HG03097 (cell line): ENCODE data around the gene FCHSD1.

Experiments used
- ATAC-seq: cut with Tn5 transposase; IDR thresholded peaks from one replicate; pipeline ENCODE4 v1.9.1; 2021; ENCODE audit not compliant: unreplicated experiment, low FRiP score

FCHSD1 gene

DNA sequence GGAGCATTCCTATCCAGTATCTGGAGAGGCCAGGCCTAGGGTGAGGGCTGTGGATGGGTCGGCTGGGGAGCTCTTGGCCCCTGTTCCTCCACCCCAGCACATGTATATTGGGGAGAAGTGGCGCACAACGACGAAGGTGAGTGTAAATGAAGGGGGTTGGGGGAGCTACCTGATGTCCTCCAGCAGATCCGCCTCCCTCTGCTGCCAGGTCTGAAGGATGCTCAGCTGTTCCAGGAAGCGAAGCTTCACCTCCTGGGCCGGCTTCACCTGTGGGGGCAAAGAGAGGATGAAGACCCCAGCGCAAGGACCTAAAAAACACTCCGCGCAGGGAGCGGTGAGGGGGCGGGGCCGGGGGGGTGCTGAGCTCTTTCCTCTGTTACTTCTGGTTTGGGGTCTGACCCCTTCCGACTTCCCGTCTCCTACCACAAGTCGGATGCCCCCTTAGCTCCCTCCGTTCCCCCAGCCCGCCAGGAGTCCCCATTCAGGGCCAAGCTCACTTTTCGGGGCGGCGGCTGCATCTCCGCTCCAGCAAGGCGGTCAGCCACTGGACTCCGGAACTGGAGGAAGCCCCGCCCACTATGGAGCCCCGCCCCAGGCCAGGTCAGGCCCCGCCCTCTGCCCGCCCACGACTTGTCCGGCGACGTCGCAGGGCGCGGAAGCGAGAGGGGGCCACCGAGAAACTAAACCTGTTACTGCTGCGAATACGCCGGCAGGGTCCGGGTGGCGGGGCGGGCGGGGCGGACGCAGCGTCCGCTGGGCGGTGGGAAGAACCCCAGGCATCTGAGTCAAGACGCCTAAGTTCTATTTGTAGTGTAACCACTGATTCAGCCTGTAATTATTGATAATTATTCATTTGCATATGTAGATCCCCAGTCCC is at the start of gene FCHSD1:
Gene FCHSD1 (minus strand): TSS at position 568 of the 877 bp plus-strand sequence. CDS start 50 bp downstream, at position 518.
- peak; percentile 90 for ATAC-seq

DNA sequence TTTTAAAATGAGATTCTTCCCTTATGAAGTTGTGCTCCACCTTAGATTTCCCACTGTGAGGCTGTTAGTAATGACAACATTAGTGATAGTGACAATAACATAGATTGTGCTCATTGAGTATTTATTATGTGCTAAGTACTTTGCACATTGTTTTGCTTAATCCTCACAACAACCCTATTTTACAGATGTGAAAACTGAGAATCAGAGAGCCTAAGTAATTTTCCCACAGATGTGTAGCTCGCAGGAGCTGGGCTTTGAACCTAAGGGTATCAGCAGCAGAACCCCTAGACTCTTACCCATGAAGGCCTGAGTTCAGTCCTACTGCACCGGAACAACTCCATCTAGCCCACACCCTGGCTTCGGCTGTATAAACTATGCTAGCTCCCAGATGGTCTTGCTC is 46.4 kb upstream of the FCHSD1 start:
- no peak for ATAC-seq

DNA sequence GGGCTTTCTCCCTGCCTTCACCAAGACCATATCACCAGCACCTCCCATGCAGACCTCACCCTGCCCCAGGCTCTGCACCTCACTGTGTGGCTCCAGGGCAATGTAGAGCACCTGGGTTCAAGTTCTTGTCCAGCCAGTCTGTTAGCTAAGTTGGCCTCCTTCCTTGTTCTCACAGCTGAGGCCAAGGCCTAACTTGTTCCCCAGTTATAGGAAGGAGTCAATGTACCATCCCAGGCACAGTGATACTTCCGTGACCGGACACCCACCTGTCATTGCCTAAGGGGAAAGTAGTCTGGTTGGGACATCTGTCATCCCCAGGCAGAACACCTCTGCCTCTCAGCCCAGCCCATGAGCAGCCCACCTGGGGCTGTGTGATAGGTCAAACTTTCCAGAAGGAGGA is 45.2 kb upstream of the FCHSD1 start:
- no peak for ATAC-seq

DNA sequence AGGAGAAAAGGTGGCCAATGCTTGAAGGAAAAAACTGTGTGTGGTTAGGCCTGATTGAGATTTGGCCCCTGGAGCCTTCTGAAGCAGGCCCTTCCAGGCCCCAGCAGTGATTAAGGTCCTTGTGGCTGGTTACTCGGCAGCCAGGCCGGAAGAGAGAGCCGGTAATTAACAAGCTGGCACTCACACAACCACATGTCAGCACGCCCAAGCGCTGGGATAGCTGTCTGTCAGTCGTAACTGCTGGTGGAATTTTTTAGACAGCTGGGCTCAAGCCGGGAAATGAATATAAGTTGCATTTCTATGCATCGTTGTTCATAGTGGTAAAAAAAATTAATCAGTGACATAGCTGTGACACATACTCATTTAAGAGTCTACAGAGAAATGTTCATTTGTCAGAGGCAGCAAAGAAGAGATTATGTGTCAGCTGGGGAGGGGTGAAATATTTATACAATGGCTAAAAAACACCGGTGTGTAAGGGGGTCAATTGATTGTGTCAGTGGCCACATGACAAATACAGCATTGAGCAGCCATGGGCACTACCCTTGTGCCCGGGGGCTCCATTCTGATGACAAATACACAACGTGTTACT is 44.5 kb upstream of the FCHSD1 start:
- ATAC-seq: no peak

DNA sequence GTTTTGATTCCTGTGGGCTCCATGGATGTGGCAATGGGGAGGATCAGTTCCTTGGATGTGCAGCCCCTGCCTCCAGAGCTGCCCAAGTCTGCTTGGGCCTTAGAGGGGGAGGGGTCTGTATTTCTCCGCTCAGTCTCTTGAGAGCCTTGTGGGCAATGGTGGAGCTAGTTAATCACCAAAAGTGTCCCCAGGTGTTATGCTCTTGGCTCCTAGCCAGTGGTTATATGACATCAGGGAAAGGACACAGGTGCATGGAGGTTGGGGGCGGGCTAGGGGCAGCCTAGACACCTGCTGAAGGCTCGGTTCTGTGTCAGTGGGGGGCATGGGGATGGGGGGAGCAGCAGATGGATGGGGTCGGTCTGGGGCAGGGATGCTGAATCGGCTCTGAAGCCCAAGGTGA is 43.3 kb upstream of the FCHSD1 start:
- ATAC-seq: no peak

DNA sequence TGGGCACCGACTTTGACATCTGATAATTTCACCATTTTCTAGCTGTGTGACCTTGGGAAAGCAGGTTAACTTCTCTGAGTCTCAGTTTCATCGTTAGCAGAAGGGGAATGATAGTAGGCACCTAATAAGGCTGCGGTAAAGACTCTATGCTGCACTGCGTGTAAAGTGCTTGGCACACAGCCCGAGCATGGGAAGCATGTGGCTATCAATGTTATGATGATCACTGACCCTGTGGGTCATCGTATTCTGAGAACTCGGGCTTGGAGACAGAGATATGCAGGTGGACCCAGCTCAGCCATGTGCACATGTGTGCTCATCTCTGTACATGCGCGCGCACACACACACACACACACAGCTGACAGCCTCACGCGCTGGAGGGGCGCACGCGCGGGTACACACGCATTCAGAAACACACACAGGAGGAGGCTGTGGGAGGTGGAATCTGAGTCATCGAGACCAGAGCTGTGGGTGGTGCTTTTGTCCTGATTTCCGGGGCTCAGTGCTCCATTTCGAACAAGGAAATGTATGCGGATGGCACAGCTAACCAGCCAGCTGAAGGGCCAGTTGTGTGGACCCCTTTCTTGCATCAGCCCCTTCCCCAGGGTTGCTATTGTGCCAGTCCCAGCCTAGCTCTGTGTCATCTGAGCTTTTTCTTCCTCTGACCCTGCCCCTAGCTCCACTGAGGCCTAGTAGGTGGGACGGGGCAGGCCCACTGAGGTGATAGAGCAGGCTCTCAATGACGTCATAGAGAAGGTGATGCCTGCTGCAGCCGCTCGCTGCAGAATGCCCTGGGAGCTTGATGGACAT is 41.9 kb upstream of the FCHSD1 start:
- ATAC-seq: no peak

DNA sequence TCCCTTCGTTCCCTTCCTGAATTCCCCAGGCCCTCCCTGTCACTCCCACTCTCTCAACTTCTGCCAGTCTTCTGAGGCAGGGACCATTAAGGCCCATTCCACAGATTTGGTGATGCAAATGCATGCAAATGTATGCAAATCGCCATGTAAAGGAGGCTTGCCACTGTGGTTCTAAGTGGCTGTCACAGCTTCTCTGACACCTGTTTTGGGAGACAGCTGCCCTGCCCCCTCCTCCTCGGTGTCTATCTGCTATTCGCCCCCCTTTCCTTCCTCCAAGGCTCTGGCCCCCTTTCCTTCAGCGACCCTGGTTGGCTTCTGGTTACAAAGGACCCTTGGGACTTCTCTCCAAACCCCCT is 41.3 kb upstream of the FCHSD1 start:
- no peak for ATAC-seq

DNA sequence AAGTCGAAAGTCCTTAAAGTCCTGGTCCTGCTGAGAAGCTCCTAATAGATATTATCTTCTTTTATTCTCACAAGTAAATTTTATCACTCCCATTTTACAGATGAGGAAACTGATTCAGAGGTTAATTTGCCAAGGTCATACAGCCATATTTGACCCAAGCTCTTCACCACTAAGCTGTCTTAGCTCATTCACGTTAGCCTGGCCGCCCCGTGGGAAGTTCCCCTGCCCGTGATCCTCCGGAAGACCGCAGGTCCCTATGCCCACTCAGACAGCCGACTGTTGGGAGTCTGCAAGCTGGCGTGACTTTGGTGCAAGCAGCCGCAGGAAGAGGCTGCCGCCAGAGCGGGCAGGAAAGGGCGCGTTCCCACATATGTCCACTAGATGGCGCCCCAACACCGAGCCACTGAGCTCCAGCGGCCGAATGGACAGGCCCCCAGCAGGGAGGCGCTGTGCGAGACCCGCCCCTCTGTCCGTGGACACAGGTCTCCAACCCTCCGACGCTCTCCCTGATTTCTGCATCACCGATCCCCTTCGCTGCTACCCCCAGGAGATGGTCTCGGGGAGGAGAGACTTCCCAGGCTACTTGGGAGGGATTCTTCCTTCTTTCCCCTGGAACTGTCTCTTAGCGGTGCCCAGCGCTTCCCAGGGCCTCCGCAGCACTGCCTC is 40.8 kb upstream of the FCHSD1 start:
- peak; percentile 80 for ATAC-seq

DNA sequence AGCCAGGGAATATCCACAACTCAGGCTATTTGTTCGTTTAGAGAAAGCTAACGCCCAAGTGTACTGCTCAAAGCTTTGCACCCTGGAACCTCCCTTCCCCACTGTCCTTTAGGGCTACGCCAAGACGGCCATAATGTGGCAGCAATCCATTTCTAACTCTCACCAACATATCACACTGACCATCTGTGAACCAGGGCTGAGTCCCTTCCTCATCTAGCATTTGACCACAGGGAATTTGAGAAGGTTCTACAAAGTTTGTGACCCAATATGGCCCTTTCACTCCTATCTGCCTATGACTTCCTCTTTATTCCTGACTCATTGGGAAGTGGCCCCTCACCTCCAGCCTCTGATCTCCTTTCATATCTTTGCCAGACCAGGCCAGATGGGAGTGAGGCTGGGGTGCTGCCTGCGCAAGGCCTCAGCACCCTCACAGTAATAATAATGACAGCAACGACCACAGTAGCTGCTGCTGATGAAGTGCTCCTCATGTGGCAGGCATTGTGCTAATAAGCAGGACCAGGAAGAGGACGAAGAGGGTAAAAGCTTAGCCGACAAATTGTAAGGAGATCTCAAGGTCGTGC is 40.2 kb upstream of the FCHSD1 start:
- ATAC-seq: no peak

DNA sequence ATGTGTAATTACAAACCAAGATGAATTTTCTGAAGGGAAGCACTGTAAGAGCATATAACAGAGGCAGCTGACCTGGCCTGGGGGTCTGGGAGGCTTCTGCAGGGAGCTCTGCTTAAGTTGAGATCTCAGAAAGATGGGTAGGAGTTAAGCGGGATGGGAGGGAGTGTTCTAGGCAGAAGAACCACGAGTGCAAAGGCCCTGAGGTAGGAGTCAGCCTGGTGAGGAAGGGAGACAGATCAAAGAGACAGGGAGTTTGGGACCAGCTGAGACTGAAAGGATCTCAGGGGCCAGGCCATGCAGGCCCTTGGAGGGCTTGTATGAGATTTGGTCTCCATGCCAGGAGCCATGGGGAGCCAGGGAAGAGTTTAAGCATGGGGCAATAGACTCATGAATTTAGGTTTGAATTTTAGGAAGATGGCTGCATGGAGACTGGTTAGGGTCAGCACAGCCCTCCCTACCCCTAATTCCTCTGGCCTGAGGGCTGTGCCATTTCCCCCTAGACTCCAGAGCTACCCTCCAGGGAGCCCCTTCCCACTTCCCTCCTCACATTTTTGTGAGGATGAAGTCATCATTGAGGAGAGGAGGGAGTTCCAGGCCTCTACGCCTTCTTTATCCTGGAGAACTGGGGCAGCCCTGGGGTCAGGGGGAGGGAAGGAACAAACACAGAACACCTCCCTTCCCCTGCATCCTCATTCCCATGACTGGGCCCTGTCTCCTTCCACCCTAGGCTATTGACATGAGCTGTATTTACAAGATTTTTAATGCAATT is 35.6 kb upstream of the FCHSD1 start:
- no peak for ATAC-seq

DNA sequence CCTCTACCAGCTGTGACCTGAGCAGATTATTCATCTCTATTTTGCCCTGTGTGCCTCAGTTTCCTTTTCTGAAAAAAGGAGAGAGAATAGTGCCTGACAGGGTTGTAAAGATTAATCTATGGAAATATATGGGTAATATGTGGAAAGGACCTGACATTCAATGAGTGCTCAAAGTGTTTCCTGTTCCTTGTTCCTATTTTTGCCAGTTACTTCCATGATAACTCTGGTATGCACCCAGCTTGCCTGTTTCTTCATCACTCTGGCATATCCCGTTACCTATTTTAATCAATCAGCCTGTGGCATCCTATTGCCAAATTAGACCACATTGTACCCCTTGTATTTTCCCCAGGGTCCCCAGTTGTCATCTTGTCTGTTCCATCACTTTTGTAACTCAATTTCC is 34.4 kb upstream of the FCHSD1 start:
- no peak for ATAC-seq

DNA sequence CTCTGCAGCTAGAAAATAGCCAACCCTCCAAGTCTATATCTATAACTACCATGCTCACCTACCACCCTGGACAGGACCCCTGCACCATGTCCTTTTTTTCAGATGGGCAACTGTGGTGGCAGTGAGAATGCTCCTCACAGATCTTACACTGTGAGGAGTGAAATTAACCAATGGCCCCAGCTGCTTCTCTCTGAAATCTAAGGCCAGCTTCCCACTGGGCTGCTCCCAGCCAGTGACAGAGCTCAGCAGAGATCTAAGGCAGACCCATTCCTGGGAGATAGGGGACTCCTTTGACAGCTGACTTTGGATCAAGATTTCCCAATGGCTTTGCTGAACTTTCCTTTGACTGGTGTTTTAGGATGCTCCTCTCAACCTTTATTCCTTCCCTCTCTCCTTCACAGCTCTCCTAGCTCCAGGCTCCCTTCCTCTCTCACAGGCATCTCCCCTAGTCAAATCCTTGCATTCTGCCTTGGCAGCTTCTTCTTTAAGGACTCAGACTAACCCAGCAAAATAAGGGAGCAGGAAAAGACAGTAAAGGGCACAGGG is 32.5 kb upstream of the FCHSD1 start:
- ATAC-seq: no peak

DNA sequence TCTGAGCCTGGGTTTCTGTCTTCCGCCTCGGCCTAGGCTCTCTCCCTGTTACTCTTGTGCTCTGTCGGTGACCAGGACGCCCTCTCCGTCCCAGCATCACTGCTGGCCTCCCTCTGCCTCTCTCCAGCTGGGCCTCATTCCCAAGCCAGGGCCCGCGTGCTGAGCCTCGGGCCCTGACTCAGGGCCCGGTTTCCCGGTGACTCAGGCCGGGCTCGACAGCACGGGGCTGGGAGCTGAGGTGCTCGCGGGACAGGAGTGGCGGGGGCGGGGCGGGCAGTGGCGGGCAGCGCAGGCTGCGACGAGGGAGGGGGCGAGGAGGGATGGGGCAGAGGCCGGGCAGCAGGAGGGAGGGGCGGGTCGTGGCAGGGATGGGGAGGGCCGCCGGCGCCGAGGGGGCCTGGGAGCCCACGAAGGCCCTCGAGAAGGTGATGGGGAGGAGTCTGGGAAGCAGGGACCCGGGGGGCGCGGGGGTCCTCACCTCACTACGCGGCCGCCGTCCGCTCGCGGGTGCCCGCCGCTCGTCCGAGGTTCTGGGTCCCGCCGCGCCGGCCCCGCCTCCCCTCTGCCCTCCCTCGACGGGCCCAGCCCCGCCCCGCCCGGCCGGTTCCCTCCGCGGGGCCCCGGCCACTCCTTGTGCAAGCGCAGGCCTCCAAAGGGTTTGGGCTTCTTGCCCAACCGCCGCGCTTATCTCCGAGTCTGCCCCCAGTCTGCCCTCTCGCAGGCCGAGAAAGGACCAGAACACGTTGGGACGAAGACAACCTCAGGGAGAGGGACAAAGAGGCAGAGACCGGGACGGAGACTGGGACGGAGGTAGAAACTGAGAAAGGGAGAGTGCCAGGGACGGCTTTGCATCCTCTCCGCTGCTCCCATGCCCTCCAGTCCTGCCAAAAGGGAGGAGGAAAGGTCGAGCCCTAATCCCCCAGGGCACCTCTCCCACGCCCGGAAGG is 30.8 kb upstream of the FCHSD1 start, which contains the start of gene ARAP3:
Gene ARAP3 (minus strand): TSS at position 536 of the 947 bp plus-strand sequence. CDS start 1,744 bp downstream, outside the sequence.
- no peak for ATAC-seq

DNA sequence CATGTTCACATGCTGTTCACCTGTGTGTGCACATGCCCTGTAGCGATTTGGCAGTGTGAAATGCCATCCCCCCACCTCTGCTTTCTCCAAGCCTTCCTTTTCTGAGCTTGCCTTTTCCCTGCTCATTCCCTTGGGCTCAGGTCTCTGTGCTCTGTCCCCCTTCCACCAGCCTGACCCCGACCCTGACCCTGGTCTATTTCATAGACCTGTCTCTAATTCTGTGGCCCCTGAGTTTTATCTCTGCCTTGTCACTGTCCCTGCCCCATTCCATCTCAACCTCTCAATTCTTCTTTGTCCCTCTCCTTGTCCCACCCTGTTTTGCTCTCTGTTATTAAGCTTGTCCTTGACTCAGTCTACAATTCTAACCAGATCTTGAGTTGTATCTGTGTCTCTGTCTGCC is 30.1 kb upstream of the FCHSD1 start:
- ATAC-seq: no peak

DNA sequence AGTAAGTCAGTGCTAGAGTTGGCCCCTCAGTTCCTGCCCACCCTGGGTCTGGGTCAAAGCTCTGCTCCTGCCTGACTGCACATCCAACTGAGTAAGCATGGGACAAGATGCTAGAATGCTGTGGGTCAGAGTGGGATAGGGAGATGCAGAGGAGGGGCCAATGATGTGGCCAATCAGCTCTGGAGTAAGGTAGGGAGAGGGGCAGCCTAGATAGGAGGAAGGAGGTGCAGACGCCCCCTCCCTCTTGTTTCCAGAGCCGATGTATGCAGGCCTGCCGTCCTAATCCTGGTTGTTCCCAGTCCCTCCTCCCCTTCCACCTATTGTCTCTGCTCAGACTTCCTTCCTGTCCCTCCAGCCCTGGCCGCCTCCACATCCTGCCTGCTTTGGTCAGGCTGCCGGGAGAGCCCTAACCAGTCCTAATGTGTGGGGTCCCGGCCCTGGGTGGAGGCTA is 29.6 kb upstream of the FCHSD1 start:
- no peak for ATAC-seq

DNA sequence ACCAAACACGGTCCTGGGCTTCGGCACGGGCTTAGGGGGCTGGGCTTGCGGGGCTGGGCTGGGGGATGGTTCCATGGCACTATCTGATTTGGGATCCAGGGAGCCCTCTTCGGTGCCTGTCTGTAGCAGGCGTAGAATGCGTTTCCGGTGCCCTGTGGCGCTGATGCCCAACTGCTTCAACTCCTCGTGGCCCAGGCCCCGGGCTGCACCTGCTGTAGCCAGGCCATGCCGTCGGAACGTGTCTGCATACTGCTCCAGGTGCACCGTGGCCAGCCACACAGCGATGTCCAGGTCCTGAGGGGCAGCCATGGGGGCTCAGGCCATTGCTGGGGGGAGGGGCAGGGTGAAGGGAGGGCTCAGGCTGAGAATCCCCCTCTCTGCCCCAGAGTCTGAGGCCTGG is 29.0 kb upstream of the FCHSD1 start:
- no peak for ATAC-seq

DNA sequence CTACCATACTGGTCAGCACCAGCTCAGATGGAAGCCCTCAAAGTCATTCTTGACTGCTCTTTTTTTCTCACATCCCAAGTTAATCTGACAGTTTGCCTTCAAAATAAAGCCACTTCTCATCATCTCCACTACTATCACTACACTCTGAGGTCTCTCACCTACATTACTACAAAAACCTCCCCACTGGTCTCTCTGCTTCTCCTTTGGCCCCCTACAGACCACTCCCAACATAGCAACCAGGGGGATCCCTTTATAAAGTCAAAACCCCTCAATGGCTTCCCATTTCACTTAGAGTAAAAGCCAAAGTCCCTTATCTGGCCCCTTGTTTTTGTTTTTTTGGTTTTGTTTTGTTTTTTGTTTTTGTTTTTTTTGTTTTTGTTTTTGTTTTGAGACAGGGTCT is 26.2 kb upstream of the FCHSD1 start:
- no peak for ATAC-seq

DNA sequence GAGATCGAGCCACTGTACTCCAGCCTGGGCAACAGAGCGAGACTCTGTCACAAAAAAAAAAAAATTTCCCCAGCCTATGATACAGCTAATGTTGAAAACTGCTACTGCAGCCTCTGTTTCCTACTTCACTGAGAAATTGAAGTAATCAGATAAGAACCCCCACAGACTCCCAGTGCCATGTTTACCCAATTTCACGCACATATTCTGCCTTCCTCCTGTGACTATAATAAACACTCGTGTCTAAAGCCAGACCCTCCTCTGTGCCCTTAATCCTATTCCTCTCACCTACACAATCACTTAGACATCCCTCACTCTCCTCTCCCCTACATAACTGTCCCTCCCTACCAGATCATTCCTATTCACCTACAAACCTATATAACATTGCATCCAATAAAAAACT is 24.5 kb upstream of the FCHSD1 start:
- no peak for ATAC-seq
